ENCODE results near the gene GPHN. TPM values are rescaled to one million over a fixed set of nuclear protein-coding genes. Genes with fewer than 3 reads are reported as not detected.

The GPHN gene
- total and polyA plus RNA-seq, 2 of the 4 experiments (the other 2 are of a cell fraction), result 8.0 to 8.1 TPM

DNA sequence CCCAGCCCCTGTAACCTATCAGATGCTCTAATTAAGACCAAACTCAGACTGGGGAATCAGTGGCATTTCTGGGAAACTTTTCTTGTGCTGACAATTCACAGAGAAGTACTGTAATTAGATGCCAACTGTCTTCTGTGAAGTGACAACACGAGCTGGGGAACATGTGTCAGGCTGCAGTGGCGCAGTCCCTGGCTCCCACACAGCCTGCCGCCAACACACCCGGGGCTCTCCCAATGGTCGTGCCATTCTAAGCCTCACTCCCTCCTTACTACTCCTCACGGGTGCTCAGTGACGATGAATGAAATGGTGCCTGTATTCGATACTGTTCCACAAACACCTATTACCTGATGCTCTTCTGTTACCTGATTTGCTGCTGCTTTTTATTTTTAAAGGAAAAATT lies 699.9 kb downstream of the GPHN start:
- dilution Hi-C loops (cut with HindIII; ENCODE audit: low sequenced_read_pairs, unreplicated experiment), result no loop called here
- no peak overlapping the region for H2BK5ac ChIP-seq (ENCODE audit: low read depth, low read length, poor library complexity, severe bottlenecking)
- no peak overlapping the region for H3K14ac ChIP-seq (replicated peaks; ENCODE audit: low read depth, low read length)
- WGBS, 2 experiments (ENCODE audit: extremely low coverage in 2 of 2, insufficient read length in 1 of 2), result 100% methylated on average over 3 of the region's 8 CpGs; no CpG with 5 or more reads in 1 of the 2 experiments
- no peak overlapping the region for H2AFZ ChIP-seq (replicated peaks; ENCODE audit: low read length, poor library complexity)
- H2BK15ac ChIP-seq (ENCODE audit: low read depth, low read length), result no peak overlapping the region
- no peak overlapping the region for H3K9ac ChIP-seq (ENCODE audit: low read depth, low read length)
- intact Hi-C loops (cut with micrococcal nuclease), result no loop called here
- H3K9me3 ChIP-seq (ENCODE audit: control insufficient read depth, insufficient read depth, low read length), result no peaks in the 10 kb centered on the region
- H2AK5ac ChIP-seq (ENCODE audit: low read depth, low read length), result no peak overlapping the region
- no peak overlapping the region for H3K27ac ChIP-seq (ENCODE audit: insufficient read depth, low read length)
- no peak for DNase-seq
- no peak overlapping the region for H2BK120ac ChIP-seq (ENCODE audit: low read depth, low read length)
- 0 out of 2 replicates have a peak, but pooled peaks cover 2% of the 10 kb centered on the region for H3K9me1 ChIP-seq (ENCODE audit: insufficient read depth, low read length)
- H3K4me1 ChIP-seq (ENCODE audit: control insufficient read depth, insufficient read depth, low read length), result no peaks in the 10 kb centered on the region
- no peak overlapping the region for H3K4ac ChIP-seq (ENCODE audit: low read depth, low read length)
- H4K5ac ChIP-seq (ENCODE audit: low read depth, low read length), result no peak overlapping the region
- H3K79me1 ChIP-seq (ENCODE audit: low read depth in 1 of 2, low read length in 2 of 2), result no peaks in the 10 kb centered on the region
- in situ Hi-C loops (cut with MboI; ENCODE audit: low sequenced_read_pairs), result no loop called here
- no peak overlapping the region for H3K18ac ChIP-seq (ENCODE audit: low read depth, low read length)
- H4K8ac ChIP-seq (ENCODE audit: low read depth in 2 of 2, low read length in 2 of 2), result no peak overlapping the region
- no peak overlapping the region for H4K91ac ChIP-seq (ENCODE audit: insufficient read depth, low read depth, low read length)
- no TSS peak for BruUV-seq (replicated peaks)
- H3K4me2 ChIP-seq (ENCODE audit: low read depth, low read length), result no peak overlapping the region
- H2BK20ac ChIP-seq (ENCODE audit: low read depth, low read length), result no peak overlapping the region
- H3K27me3 ChIP-seq (ENCODE audit: control insufficient read depth, insufficient read depth, low read length), result no peaks in the 10 kb centered on the region
- no peak overlapping the region for H3K23ac ChIP-seq (ENCODE audit: low read depth, low read length)
- no peaks in the 10 kb centered on the region for H4K20me1 ChIP-seq (ENCODE audit: insufficient read depth, low read length)
- no peak overlapping the region for H3K56ac ChIP-seq (ENCODE audit: extremely low read depth, insufficient read depth, low read length)
- ATAC-seq (ENCODE audit: low read depth), result no peak
- ChIA-PET POLR2A (ENCODE audit: unreplicated experiment) (no interaction called here), CTCF (no interaction called here)
- TF ChIP-seq, protein P1, sequence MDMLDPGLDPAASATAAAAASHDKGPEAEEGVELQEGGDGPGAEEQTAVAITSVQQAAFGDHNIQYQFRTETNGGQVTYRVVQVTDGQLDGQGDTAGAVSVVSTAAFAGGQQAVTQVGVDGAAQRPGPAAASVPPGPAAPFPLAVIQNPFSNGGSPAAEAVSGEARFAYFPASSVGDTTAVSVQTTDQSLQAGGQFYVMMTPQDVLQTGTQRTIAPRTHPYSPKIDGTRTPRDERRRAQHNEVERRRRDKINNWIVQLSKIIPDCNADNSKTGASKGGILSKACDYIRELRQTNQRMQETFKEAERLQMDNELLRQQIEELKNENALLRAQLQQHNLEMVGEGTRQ (IDR thresholded peaks at IDR 0.05; ENCODE audit: low read depth, low read length), result no peak
- TF ChIP-seq SMC3 (IDR thresholded peaks at IDR 0.05; ENCODE audit: low read depth, low read length), result no peak
- TF ChIP-seq, protein P2, sequence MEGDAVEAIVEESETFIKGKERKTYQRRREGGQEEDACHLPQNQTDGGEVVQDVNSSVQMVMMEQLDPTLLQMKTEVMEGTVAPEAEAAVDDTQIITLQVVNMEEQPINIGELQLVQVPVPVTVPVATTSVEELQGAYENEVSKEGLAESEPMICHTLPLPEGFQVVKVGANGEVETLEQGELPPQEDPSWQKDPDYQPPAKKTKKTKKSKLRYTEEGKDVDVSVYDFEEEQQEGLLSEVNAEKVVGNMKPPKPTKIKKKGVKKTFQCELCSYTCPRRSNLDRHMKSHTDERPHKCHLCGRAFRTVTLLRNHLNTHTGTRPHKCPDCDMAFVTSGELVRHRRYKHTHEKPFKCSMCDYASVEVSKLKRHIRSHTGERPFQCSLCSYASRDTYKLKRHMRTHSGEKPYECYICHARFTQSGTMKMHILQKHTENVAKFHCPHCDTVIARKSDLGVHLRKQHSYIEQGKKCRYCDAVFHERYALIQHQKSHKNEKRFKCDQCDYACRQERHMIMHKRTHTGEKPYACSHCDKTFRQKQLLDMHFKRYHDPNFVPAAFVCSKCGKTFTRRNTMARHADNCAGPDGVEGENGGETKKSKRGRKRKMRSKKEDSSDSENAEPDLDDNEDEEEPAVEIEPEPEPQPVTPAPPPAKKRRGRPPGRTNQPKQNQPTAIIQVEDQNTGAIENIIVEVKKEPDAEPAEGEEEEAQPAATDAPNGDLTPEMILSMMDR (conservative IDR thresholded peaks at IDR 0.05; ENCODE audit: low read depth, low read length), result no peak
- no peak for TF ChIP-seq CHD1 (IDR thresholded peaks at IDR 0.05; ENCODE audit: low read depth, low read length)
- TF ChIP-seq, protein P3, sequence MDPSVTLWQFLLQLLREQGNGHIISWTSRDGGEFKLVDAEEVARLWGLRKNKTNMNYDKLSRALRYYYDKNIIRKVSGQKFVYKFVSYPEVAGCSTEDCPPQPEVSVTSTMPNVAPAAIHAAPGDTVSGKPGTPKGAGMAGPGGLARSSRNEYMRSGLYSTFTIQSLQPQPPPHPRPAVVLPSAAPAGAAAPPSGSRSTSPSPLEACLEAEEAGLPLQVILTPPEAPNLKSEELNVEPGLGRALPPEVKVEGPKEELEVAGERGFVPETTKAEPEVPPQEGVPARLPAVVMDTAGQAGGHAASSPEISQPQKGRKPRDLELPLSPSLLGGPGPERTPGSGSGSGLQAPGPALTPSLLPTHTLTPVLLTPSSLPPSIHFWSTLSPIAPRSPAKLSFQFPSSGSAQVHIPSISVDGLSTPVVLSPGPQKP (IDR thresholded peaks at IDR 0.05; ENCODE audit: borderline replicate concordance, low read depth, low read length), result no peak
- no peak for TF ChIP-seq MAFK (IDR thresholded peaks at IDR 0.05; ENCODE audit: low read depth, low read length)
- no peak for TF ChIP-seq BHLHE40 (IDR thresholded peaks at IDR 0.05; ENCODE audit: low read depth, low read length)
- no peak for TF ChIP-seq MAZ (IDR thresholded peaks at IDR 0.05; ENCODE audit: borderline replicate concordance, low read depth, low read length)
- TF ChIP-seq RCOR1 (IDR thresholded peaks at IDR 0.05; ENCODE audit: insufficient replicate concordance, low read length), result no peak
- no peaks in the 10 kb centered on the region for H3K36me3 ChIP-seq (ENCODE audit: control insufficient read depth, insufficient read depth, low read length)
- H3K4me3 ChIP-seq (ENCODE audit: insufficient read depth, low read depth, low read length), result no peak overlapping the region
- H2AK9ac ChIP-seq (replicated peaks; ENCODE audit: low read depth, low read length, poor library complexity), result no peak overlapping the region
